HG03196 (cell line): ENCODE data around the gene HOMER2.
A peak's percentile ranks its signal among the peaks of the same experiment; 100 is the strongest.

ENCODE experiments used
- ATAC-seq: cut with Tn5 transposase; IDR thresholded peaks from one replicate; pipeline ENCODE4 v1.9.1; 2021; ENCODE audit not compliant: unreplicated experiment

The HOMER2 gene

DNA sequence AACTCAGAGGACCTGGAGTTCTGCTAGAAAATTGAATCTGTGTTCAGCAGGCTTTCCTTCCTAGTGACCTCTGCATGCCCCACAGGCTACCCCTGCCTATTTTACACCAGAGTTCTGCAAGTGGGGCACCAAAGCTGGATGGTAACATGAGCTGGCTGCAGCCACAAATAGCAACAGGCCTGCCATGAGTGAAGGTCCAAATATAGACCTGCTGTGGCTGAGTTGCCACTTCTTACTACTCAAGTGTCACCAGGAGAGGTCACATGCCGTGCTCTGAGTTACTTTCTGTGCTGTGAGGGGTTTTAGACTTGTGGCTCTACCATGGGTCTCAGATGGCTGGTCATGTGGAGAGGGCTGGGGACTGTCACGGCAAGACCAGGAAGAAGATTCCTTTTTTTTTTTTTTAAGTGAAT, 146.5 kb downstream of the HOMER2 start, which contains the start of gene FSD2:
Gene FSD2 (minus strand): TSS at position 76 of the 413 bp plus-strand sequence. CDS start 18,679 bp downstream, outside the sequence.
- peak; percentile 64 for ATAC-seq

DNA sequence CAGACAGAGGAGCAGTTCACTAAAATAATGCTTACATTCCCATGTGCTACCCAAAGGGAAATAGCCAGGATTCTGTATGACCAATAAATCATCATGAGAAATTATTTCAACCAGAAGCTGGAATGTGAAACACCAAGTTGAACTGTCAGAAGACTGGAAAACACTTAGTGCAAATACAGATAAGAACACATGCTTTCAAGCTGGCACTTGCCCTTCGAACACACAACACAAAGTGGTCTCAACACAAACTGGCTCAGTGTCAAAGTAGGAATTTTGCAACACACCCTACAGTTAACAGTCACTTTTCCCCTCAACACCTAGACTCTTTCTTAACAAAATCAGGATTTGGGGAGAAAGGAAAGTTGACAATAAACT, 148.0 kb downstream of the HOMER2 start:
- no peak for ATAC-seq

GRCh38 chr15:82803793-82804574, 148.5 kb downstream of the HOMER2 start:
- no peak for ATAC-seq

- ATAC-seq = no peak
These were observed 150.0 kb downstream of the HOMER2 start for GRCh38 chr15:82802497-82802896.

- ATAC-seq = no peak
These were observed 153.2 kb downstream of the HOMER2 start for GRCh38 chr15:82799183-82799841.
